Small intestine (tissue), 7 donors: ENCODE data around the gene NOC2L. TPM values are rescaled to one million over a fixed set of nuclear protein-coding genes. Genes with fewer than 3 reads are reported as not detected.

Experiments
- DNase-seq, 2 donors: peaks; one replicate each; pipeline versions ENCODE4 v3.0.0 to v3.0.0-alpha.2; 2013
- FAIRE-seq: peaks from 2 replicates; lab custom pipeline; 2012; peaks lifted over from hg19 to GRCh38; lab: Jason Lieb, UNC
- H3K27ac ChIP-seq, 3 donors: one replicate each; pipeline ENCODE4 v1.5.1; 2013; ENCODE audit warnings: low read length in 2 of 3, mild to moderate bottlenecking in 2 of 3, control low read depth in 1 of 3, inconsistent platforms in 1 of 3, low read depth in 1 of 3, moderate library complexity in 1 of 3
- H3K27me3 ChIP-seq, 3 donors: one replicate each; pipeline ENCODE4 v1.6.1; 2013; ENCODE audit warnings: low read length in 3 of 3, inconsistent platforms in 1 of 3; ENCODE audit not compliant: control insufficient read depth in 3 of 3, insufficient read depth in 3 of 3
- H3K36me3 ChIP-seq, 3 donors: one replicate each; pipeline ENCODE4 v1.6.1; 2013; ENCODE audit warnings: low read length in 3 of 3, inconsistent platforms in 1 of 3, low read depth in 1 of 3, mild to moderate bottlenecking in 1 of 3, moderate library complexity in 1 of 3; ENCODE audit not compliant: control insufficient read depth in 3 of 3, insufficient read depth in 2 of 3
- H3K4me1 ChIP-seq, 3 donors: one replicate each; pipeline ENCODE4 v1.6.1; 2013; ENCODE audit warnings: low read length in 2 of 3, inconsistent platforms in 1 of 3, low read depth in 1 of 3, mild to moderate bottlenecking in 1 of 3, moderate library complexity in 1 of 3; ENCODE audit not compliant: control insufficient read depth in 3 of 3, insufficient read depth in 2 of 3
- H3K4me3 ChIP-seq, 3 donors: one replicate each; pipeline ENCODE4 v1.5.1; 2013; ENCODE audit warnings: low read length in 3 of 3, control low read depth in 1 of 3, inconsistent platforms in 1 of 3, low read depth in 1 of 3, mild to moderate bottlenecking in 1 of 3, moderate library complexity in 1 of 3
- H3K9me3 ChIP-seq, 2 donors: one replicate each; pipeline ENCODE4 v1.6.1; 2013; ENCODE audit warnings: low read depth in 1 of 2, low read length in 1 of 2; ENCODE audit not compliant: control insufficient read depth in 2 of 2, insufficient read depth in 1 of 2
- WGBS, 3 donors: extraction: QIAGEN DNeasy Blood & Tissue Kit; methylation state at CpG; one replicate each; pipeline ENCODE4 v1.1.7; 2013; 5-methylcytosine and 5-hydroxymethylcytosine counted together
- polyA plus RNA-seq, 4 donors: library from polyadenylated mRNA; stranded (reverse) in 3 of 4; unstranded in 1 of 4; fragments of 200-250 nt in 3 of 4; fragments of 120-200 nt in 1 of 4; gene quantifications; one replicate each; pipeline versions ENCODE4 v1.2.1 to v1.2.3, GENCODE V29; 2013
- donor health status: healthy with polysubstance abuse.
- donor health status: control.
- donor health status: control.
- donor health status: Bipolar disorder and iron deficiency.
- donor health status: healthy.

Gene NOC2L
- polyA plus RNA-seq, 4 donors, result 34.0 to 69.3 (median 45.4) TPM

DNA sequence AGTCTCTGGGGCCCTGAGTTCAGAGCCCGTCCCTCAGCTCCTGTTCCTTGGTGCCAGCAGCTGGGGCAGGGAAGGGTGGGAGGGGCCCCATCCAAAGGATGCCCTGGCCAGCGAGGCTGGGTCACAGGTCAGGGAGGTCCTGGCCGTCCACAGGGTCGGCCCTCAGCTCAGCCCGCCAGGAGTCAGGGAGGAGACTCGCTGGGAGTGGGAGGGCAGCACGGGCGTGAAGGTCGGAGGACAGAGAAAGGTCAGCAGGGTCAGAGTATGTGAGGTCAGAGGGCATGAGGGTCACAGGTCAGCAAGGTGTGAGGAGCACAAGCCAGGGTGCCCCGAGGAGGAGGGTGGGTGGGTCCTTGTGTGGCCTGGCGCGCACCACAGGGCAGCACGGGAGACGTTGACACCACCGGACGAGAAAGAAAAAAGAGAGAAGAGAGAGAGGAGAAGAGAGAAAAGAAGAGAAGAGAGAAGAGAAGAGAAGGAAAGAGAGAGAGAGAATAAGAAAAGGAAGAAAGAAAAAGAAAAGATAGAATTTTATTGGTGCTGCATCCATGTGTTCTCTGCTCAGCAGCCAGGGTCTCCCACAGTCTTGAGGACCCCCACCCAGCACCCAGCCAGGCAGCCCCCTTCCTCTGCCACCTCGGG lies 15.8 kb upstream of the NOC2L start:
- Histone ChIP-seq H3K36me3 (no peaks in the 10 kb centered on the region), H3K4me3 (no peak overlapping the region), H3K9me3 (peaks cover 0 to 3% of the 10 kb centered on the region in 2 donors), H3K27ac (no peak overlapping the region), H3K4me1 (no peaks in the 10 kb centered on the region), H3K27me3 (peaks cover 0 to 50% (median 10%) of the 10 kb centered on the region in 3 donors)
- FAIRE-seq, result no peak
- 62 to 70% (median 69%) methylated on average over 17 of the region's 17 CpGs for WGBS, 3 donors
- DNase-seq, result no peak

DNA sequence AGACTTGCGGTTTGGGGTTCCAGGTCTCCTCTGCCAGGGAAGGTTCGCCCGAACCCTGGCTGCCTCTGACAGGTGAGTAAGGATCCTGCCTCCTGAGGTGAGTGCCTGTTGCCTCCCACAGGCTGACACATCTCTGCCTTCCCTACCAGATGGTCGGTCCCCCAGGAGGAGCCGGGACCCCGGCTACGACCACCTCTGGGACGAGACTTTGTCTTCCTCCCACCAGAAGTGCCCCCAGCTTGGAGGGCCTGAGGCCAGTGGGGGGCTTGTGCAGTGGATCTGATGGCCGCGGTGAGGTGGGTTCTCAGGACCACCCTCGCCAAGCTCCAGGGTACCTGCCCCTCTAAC lies 15.2 kb upstream of the NOC2L start:
- peaks cover 0 to 3% of the 10 kb centered on the region in 2 donors for H3K9me3 ChIP-seq
- no peak overlapping the region for H3K4me3 ChIP-seq
- no peak for FAIRE-seq
- no peaks in the 10 kb centered on the region for H3K36me3 ChIP-seq
- peaks cover 0 to 55% (median 10%) of the 10 kb centered on the region in 3 donors for H3K27me3 ChIP-seq
- H3K4me1 ChIP-seq, result no peaks in the 10 kb centered on the region
- WGBS, 3 donors, result 79 to 92% (median 90%) methylated on average over 10 to 11 of the region's 11 CpGs
- no peak overlapping the region for H3K27ac ChIP-seq
- no peak for DNase-seq

DNA sequence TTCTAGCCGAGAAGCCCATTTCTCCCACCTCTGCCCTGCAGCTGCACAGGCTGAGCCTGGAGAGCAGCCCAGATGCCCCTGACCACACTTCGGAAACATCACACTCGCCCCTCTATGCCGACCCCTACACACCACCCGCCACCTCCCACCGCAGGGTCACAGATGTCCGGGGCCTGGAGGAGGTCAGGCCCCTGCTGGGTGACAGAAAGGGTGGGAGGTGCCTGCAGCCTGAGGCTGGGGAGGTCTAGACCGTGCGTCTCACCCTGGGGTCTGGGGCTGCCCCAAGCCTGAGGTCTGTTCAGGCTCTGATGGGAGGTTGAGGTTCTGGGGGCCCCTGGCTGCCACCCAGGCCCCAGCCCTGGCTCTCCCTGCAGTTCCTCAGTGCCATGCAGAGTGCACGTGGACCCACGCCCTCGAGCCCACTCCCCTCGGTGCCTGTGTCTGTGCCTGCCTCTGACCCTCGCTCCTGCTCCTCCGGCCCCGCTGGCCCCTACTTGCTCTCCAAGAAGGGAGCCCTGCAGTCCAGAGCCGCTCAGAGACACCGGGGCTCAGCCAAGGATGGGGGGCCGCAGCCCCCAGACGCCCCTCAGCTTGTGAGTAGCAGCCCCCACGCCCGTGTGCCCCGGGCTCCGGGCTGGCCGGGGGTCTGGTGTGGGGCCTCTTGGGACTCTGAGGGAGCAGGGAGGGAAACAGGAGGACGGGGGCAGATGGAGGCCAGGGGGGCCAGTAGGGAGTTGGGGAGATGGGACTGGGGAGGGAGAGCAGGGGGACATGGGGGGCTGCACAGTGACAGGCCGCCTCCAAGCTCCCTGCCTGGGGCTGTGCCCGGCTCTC lies 14.6 kb upstream of the NOC2L start:
- H3K9me3 ChIP-seq, result peaks cover 0 to 3% of the 10 kb centered on the region in 2 donors
- FAIRE-seq (no peak), DNase-seq (no peak)
- whole genome bisulfite sequencing, 3 donors, result 76 to 84% (median 81%) methylated on average over 22 to 28 of the region's 28 CpGs
- H3K27me3 ChIP-seq, result peaks cover 0 to 61% (median 10%) of the 10 kb centered on the region in 3 donors
- no peaks in the 10 kb centered on the region for H3K36me3 ChIP-seq
- no peak overlapping the region for H3K4me3 ChIP-seq
- no peaks in the 10 kb centered on the region for H3K4me1 ChIP-seq
- no peak overlapping the region for H3K27ac ChIP-seq

DNA sequence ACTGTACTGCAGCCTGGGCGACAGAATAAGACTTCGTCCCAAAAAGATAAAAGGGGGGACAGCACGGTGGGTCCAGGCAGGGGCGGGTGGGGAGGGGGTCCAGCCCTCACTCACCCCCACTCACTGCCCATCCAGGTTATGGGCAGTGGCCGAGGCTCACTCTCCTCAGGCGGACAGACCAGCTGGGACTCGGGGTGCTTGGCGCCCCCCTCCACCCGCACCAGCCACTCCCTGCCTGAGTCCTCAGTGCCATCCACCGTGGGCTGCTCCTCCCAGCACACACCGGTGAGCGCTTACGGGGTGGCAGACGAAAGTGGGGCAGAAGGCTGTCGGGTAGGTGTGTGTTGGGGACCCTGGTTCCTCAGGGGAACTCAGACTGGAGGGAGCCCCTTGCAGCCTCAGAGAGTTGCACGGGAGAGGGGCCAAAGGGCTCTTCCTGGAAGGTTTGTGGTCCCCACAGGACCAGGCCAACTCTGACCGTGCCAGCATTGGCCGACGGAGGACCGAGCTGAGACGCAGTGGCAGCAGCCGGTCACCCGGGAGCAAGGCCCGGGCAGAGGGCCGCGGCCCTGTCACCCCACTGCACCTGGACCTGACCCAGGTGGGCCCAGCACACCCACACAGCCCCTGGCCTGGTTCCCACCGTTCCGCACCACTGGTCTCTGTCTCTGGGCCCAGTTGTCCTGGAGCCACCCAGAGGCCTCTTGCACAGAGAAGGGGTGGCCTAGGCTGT lies 13.8 kb upstream of the NOC2L start:
- 73 to 84% (median 74%) methylated on average over 24 to 28 of the region's 28 CpGs for WGBS, 3 donors
- no peaks in the 10 kb centered on the region for H3K36me3 ChIP-seq
- no peak for FAIRE-seq
- H3K4me3 ChIP-seq, result no peak overlapping the region
- DNase-seq, result no peak
- no peak overlapping the region for H3K27ac ChIP-seq
- H3K27me3 ChIP-seq, result peaks cover 0 to 69% (median 10%) of the 10 kb centered on the region in 3 donors
- H3K9me3 ChIP-seq, result no peaks in the 10 kb centered on the region
- H3K4me1 ChIP-seq, result no peaks in the 10 kb centered on the region

DNA sequence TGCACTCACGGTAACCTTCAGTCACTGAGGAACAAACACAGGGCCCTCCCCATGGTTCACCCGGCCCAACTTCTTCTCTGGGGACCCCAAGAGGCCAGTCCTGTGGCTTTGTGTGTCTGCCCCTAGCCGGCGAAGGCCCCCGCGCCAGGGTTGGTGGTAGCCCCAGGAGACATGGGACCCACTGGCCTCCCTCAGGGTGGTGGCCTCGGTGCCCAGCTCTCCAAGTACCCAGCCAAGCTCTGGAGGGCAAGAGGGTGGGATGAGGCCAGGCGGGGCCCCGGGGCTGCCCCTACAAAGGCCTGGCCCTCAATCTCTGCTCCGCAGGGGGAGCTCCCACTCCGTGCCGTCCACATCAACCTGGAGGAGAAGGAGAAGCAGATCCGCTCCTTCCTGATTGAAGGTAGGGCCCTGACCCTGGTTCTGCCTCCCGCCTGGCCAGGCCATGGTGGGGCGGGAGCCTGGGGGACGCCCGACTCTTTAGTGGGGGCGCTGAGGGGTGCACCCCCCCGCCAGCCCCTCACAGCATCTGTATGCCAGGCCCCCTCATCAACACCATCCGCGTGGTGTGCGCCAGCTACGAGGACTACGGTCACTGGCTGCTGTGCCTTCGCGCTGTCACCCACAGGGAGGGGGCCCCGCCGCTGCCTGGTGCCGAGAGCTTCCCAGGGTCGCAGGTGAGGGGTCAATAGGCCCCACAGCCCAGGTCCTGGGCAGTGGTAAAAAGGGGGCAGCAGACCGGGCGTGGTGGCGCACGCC lies 12.9 kb upstream of the NOC2L start:
- Histone ChIP-seq H3K4me1 (peaks cover 0 to 2% (median 0%) of the 10 kb centered on the region in 3 donors), H3K36me3 (no peaks in the 10 kb centered on the region), H3K4me3 (no peak overlapping the region), H3K27ac (no peak overlapping the region), H3K27me3 (peaks cover 0 to 78% (median 10%) of the 10 kb centered on the region in 3 donors), H3K9me3 (no peaks in the 10 kb centered on the region)
- FAIRE-seq (no peak), DNase-seq (no peak)
- 70 to 77% (median 74%) methylated on average over 28 to 34 of the region's 34 CpGs for WGBS, 3 donors

DNA sequence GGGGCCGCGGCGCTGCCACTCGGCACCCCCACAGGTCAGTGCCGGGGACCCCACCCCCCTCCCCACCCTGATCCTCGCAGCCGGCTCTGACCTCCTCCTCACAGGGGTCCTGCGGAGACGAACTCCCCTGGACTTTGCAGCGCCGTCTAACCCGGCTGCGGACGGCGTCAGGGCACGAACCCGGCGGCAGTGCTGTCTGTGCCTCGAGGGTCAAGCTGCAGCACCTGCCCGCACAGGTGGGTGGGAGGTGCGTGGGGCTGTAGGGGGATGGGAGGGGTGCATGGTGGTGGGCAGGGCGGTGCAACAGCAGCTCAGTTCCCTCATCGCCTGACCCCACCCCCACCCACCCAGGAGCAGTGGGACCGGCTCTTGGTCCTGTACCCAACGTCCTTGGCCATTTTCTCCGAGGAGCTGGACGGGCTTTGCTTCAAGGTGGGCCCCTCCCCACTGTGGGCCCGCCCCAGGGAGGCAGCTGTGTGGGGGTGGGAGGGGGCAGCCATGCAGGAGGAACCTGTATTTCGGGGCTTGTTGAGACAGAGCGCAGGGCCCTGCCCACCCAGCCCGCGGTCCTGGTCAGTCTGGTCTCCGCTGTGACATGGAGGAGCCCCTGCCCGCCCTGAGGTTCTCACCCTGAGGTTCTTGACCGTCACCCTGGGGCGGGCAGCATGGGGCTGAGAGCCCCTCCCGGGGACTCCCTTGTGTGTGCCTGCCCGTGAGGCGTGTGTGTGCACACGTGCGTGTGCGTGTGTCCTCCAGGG lies 12.1 kb upstream of the NOC2L start:
- Histone ChIP-seq H3K36me3 (no peaks in the 10 kb centered on the region), H3K27ac (no peak overlapping the region), H3K4me1 (peaks cover 0 to 5% (median 0%) of the 10 kb centered on the region in 3 donors), H3K27me3 (peaks cover 0 to 82% (median 10%) of the 10 kb centered on the region in 3 donors), H3K9me3 (no peaks in the 10 kb centered on the region), H3K4me3 (no peak overlapping the region)
- DNase-seq (no peak), FAIRE-seq (no peak)
- 28 to 39% (median 36%) methylated on average over 34 to 42 of the region's 42 CpGs for WGBS, 3 donors

DNA sequence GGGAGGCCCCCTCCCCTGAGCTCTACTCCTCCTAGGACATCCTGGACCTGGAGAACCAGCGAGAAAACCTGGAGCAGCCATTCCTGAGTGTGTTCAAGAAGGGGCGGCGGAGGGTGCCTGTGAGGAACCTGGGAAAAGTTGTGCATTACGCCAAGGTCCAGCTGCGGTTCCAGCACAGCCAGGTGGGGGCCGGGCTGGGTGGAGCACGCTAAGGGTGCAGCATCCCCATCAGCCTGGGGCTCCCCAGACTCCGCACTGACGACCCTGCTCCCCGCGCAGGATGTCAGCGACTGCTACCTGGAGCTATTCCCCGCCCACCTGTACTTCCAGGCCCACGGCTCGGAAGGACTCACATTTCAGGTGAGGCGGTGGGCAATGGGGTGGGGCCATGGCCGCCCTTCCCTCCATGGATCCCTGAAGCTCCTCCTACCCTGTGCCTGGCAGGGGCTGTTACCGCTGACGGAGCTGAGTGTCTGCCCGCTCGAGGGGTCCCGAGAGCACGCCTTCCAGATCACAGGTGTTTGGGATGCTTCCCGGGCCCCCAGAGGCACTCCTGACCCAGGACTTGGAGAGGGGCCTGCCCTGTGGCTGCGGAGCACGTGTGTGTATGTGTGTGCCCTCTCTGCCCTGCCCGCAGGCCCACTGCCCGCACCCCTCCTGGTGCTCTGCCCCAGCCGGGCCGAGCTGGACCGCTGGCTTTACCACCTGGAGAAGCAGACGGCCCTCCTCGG lies 11.4 kb upstream of the NOC2L start:
- FAIRE-seq (no peak), DNase-seq (no peak)
- no peak overlapping the region for H3K4me3 ChIP-seq
- WGBS, 3 donors, result 18 to 21% (median 19%) methylated on average over 32 to 33 of the region's 33 CpGs
- peaks cover 0 to 81% (median 10%) of the 10 kb centered on the region in 3 donors for H3K27me3 ChIP-seq
- no peaks in the 10 kb centered on the region for H3K36me3 ChIP-seq
- H3K9me3 ChIP-seq, result no peaks in the 10 kb centered on the region
- H3K27ac ChIP-seq, result no peak overlapping the region
- H3K4me1 ChIP-seq, result peaks cover 0 to 11% (median 2%) of the 10 kb centered on the region in 3 donors
